ENCODE measurements around the gene DPH5.

DNA sequence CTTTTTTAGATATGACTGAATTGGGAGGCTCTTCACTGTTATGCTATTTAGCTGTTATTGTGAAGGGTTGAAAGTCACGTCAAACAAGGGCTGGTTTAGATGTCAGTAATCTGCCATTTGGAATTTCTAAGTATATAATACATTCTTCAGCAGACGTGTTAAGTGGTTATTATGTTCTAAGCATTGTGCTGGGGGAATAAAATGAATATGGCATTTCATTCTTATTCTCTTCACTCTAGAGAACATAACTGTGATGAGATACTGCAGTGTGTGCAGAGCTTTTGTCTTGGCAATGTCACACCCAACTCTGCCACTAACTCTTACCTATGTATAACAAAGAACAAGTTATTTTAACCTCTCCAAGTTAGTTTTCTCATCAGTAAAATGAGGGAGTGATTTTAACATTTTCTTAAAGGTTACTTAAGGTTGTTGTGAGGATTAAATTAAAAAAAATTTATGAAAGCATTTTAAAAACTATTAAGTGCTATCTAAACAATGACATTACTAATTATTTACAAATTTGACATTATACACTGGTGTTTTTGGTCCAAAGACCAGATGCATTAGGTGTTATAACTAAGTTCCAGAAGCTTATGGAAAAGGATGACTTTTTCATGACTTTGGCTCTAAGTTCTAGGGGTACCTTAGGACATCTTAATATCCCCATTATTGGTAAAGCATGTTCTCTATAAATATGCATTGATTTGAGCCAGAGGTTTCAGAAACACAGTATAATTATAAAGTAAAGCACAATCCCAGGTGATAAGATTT lies 71.4 kb downstream of the DPH5 start:
- TF ChIP-seq FOXM1 (IDR thresholded peaks at IDR 0.05; ENCODE audit: borderline replicate concordance), result no peak
- no peak for TF ChIP-seq SP1 (IDR thresholded peaks at IDR 0.05)
- TF ChIP-seq BHLHE40 (IDR thresholded peaks at IDR 0.05; ENCODE audit: borderline replicate concordance), result no peak
- TF ChIP-seq PKNOX1 (IDR thresholded peaks at IDR 0.05), result no peak
- TF ChIP-seq ARNT (IDR thresholded peaks at IDR 0.05), result no peak
- TF ChIP-seq FOXK2 (IDR thresholded peaks at IDR 0.05), result no peak
- TF ChIP-seq SUZ12 (IDR thresholded peaks at IDR 0.05), result no peak
- no peak for TF ChIP-seq L3MBTL2 (conservative IDR thresholded peaks at IDR 0.05)
